GM12874 (cell line): Measurements from ENCODE around the gene BABAM2.

Source experiments
- CTCF ChIP-seq: IDR thresholded peaks from 2 replicates; pipeline ENCODE4 v1.5.1; 2011; ENCODE audit warnings: low read depth, mild to moderate bottlenecking, control low read depth, low read length, moderate library complexity; ENCODE audit not compliant: insufficient read depth

Gene BABAM2

GRCh38 chr2:27890924-27891672, 569 bp downstream of the BABAM2 start:
- TF ChIP-seq CTCF = no peak

- no peak for TF ChIP-seq CTCF
These were observed 1.2 kb downstream of the BABAM2 start for GRCh38 chr2:27891673-27892105.

- TF ChIP-seq CTCF = no peak
These were observed 2.5 kb downstream of the BABAM2 start for GRCh38 chr2:27893006-27893405.

GRCh38 chr2:27897717-27898116, 7.2 kb downstream of the BABAM2 start:
- no peak for TF ChIP-seq CTCF

DNA sequence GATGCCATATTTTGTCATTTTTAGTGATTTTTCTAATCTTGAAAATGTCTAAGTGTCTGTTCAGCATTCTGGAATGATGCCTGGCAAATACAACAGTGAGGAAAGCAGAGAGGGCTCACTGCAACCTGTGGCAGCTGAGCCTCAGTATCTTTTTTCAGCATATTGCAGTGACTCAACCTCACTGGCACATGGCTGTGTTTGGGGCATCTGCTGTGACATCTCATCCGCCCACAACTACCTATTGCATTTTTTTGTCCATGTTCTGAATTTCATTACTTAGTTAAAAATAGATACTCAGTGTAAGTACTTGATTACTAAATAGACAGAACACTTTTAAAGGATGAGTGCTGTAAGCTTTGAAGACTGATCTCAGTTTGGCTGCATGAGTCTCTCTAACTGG, 10.7 kb downstream of the BABAM2 start:
- TF ChIP-seq CTCF = no peak

DNA sequence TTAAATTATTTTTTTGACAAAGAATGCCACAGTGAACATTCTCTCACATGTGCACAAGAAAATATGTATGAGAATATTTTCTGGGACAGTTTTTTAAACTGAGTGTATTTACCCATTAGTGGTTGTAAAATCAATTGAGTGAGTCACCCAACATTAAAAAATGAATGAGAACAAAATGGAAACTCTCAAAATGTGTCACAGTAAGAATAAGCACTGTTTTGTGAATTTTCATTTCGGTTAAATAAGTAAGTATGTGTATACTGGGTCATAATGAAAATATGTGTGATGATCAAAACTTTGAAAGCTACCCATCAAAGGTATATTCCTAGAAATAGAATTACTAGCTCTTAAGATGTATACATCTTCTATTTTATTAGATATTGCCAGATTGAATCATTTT, 11.6 kb downstream of the BABAM2 start:
- TF ChIP-seq CTCF = no peak

DNA sequence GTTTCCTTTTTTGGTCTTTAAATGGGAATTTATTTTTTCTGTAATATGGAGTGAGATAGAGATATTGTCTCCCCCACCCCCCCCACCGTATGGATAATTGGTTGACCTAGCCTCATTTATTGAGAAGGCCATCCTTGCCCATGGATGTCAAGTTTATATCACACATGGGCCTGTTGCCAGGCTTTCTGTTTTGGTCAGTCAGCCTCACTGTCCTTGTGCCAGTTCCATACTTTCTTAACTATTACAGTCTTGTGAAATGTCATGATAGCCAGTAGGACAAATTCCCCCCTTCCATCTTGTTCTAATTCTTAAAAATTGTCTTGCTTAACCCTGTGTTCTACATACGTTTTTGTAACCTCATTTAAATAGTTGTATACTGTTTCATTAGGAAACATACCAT, 12.5 kb downstream of the BABAM2 start:
- TF ChIP-seq CTCF = no peak
